MG63 (cell line): ENCODE measurements around the gene EEFSEC. TPM values are rescaled to one million over a fixed set of nuclear protein-coding genes. Genes with fewer than 3 reads are reported as not detected.

Source experiments
- DNase-seq: peaks from one replicate; pipeline ENCODE4 v3.0.0-alpha.2; 2020
- H3K27me3 ChIP-seq: fragments of 250-450 bp; sonication (Bioruptor Pico); 2 replicates; pipeline ENCODE4 v1.5.1; 2020; ENCODE audit warnings: mild to moderate bottlenecking, moderate library complexity
- H3K36me3 ChIP-seq: fragments of 250-450 bp; sonication (Bioruptor Pico); 2 replicates; pipeline ENCODE4 v1.5.1; 2020; ENCODE audit warnings: mild to moderate bottlenecking, moderate library complexity
- H3K4me3 ChIP-seq: fragments of 250-450 bp; sonication (Bioruptor Pico); 2 replicates; pipeline ENCODE4 v1.5.1; 2020; ENCODE audit warnings: mild to moderate bottlenecking, moderate library complexity
- H3K9me3 ChIP-seq: fragments of 250-450 bp; sonication (Bioruptor Pico); 2 replicates; pipeline ENCODE4 v1.5.1; 2020; ENCODE audit warnings: mild to moderate bottlenecking, moderate library complexity
- total RNA-seq: library from RNA; depleted of rRNA; stranded (reverse); fragments of >200 nt; shearing (Covaris generic); gene quantifications from 2 replicates; pipeline ENCODE4 v1.2.3, GENCODE V29; 2014; ENCODE audit warnings: low replicate concordance

The EEFSEC gene
- total RNA-seq, 1 experiment from 2014 or later: 6.8 TPM

DNA sequence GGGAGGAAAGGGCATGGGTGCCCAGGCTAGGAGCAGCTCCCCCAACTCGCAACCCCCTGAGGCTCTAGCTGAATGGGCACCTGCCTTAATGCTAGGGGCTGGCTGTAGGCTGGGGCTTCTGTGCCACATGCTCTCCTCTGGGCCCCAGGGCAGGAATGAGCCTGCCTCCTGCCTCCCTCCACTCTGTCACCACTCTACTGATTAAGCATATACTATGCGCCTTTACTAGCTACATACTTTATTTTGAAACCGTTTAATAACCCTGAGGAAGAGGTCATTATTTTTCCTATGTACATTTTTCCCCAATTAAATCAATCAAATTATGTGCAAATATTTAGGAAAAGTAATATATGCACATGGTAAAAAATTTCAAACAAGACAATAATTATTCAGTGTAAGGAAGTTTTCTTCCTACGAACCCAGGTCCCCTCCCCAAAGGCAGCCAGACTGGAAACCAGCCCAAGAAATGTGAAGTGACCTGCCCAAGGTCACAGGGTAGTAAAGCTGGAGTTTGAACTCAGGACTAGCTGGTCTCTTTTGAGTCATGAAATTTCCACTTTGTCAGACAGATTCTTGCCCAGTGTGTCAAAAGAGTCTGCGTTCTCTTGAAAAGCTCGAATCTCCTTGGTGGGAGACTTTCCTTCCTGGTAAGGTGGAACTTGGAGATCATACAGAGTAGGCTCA is 190.9 kb downstream of the EEFSEC start:
- Histone ChIP-seq H3K4me3 (no peak overlapping the region), H3K27me3 (no peaks in the 10 kb centered on the region), H3K36me3 (no peaks in the 10 kb centered on the region), H3K9me3 (no peaks in the 10 kb centered on the region)
- no peak for DNase-seq

DNA sequence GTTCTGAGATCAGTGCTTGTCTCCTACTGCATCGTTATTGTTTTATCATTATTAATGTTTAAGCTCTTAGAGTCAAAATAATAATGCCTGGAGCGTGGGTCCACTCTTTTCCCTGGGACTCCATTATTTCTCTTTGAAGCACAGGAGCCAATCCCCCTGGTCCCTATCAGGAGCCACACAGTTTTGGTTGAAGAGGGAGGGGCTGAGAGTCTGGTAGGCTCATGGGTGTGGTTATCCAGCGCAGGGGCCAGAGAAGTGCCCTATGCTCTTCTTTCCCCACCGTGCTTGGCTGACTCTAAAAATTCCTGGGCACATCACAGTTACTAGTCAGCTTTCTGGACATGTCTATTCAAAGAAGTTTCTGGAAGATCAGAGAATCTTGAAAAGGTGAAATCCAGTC is 191.9 kb downstream of the EEFSEC start:
- Histone ChIP-seq H3K9me3 (no peaks in the 10 kb centered on the region), H3K4me3 (no peak overlapping the region), H3K36me3 (no peaks in the 10 kb centered on the region), H3K27me3 (no peaks in the 10 kb centered on the region)
- DNase-seq: no peak

DNA sequence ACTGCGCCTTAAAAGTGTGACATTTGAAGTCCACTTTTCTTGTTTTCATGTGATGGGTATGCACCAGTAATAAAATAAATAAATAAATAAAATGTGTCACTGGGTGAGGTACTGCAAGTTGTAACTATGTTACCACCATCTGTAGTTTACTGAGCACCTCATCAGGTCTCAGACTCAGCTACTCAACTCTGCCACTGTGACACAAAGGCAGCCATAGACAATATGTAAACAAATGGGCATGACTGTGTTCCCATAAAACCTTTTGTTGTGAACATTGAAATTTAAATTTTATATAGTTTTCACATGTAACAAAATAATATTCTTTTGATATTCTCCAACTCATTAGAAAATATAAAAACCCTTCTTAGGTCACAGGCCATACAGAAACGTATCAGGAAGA is 193.3 kb downstream of the EEFSEC start:
- DNase-seq: no peak

DNA sequence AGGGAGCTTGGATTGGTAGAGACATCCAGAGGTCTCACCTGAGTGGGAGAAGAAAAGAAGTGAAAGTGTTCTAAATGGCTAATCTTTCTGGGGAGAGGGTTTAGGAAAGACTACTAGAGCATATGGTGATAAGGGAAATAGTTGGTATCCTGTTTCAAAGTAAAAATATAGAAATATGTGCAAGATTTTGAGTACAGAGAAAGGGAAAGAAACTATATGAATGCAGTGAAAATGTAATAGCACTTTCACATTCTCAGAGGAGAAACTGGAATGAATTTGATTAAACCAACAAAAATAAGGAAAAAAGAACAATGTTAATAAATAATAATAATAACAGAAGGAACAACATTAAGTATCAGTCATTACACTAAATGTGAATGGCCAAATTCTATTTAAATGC is 194.0 kb downstream of the EEFSEC start:
- no peaks in the 10 kb centered on the region for H3K9me3 ChIP-seq
- H3K4me3 ChIP-seq: no peak overlapping the region
- H3K36me3 ChIP-seq: no peaks in the 10 kb centered on the region
- H3K27me3 ChIP-seq: no peaks in the 10 kb centered on the region
- no peak for DNase-seq

More for the DNA sequence above, 193.3 kb downstream of the EEFSEC start:
- Histone ChIP-seq H3K36me3 (no peaks in the 10 kb centered on the region), H3K27me3 (no peaks in the 10 kb centered on the region), H3K9me3 (no peaks in the 10 kb centered on the region), H3K4me3 (no peak overlapping the region)

DNA sequence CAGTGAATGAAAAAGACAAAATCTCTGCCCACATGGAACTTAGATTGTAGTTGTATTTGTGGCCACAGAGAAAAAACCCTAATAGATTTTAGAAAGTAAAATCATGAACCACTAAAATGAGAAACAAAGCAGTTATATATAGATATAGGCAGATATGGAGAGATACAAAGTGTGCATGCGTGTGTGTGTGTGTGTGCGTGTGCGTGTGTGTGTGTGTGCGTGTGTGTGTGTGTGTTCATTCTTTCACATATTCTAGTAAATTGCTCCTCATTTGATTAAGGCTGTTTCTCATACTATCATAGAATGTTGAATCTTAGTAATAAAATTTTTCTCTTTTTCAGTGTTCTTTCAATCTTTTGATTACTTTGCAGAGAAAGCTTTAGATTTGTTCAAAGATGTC is 194.8 kb downstream of the EEFSEC start:
- no peaks in the 10 kb centered on the region for H3K36me3 ChIP-seq
- H3K4me3 ChIP-seq: no peak overlapping the region
- H3K27me3 ChIP-seq: no peaks in the 10 kb centered on the region
- no peak for DNase-seq
- no peaks in the 10 kb centered on the region for H3K9me3 ChIP-seq

DNA sequence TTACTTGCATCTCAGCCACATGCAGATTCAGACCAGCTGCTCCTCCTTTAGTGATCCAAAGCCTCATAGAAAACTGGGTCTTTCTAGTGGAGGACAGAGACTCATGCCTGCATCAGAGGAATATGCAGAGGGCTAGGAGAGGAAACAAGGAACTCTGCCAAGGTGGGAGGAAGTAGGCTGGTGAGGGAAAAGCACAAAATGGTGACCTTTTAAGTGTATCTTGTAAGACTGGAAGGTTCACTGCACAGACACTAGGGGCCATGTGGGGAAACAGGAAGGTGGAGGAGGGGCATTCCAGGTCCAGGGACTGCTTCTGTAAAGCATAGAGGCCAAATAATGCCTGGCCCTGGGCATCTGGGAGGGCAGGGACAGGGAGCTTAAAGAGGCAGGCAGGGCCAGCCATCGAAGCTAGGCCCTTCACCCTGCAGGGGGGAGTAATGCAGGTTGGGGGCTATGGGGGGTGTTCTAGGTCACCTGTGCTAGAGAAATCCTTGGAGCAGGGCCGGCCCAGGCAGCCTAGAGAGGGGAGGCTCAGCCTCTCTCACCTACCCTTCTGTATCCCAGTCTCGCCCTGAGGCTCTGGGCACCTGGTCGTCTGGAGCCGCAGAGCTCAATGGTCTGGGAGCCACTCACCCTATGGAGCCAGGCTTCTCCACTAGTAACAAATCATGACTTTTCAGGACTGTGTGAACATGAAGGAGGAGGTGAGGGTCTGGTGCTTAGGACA is 195.7 kb downstream of the EEFSEC start:
- no peak for DNase-seq
- no peaks in the 10 kb centered on the region for H3K9me3 ChIP-seq
- no peaks in the 10 kb centered on the region for H3K36me3 ChIP-seq
- H3K4me3 ChIP-seq: no peak overlapping the region
- no peaks in the 10 kb centered on the region for H3K27me3 ChIP-seq

DNA sequence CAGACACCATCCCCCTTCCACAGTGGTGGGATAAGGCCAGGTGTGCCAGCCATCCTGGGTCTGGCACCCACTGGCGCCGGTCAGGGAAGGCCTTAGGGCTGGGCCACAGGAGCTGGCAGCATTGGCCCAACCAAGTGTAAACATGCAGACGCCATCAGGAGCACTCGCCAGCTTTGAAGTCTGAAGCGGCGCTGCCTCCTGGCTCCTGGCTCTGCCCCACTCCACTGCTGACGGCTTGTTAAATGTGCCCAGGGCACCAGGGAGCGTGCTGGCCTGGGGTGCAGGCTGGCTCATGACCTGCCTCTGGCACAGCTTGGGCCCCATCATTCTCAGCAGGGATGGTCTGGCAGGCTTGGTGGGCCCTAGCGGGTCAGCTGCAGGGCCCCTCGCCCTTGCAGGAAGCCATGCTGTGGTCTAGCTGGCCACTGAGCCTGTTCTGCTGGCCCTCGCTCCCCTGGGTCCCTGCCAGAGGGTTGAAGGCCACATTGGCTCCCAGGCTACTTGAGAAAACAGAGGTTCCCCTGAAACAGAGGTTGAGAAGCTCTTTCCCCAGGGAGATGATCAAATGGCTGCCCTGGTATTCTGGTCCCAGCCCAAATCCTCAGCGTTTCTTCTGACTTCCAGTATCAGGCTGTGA is 196.8 kb downstream of the EEFSEC start:
- Histone ChIP-seq H3K4me3 (no peak overlapping the region), H3K27me3 (no peaks in the 10 kb centered on the region), H3K36me3 (no peaks in the 10 kb centered on the region), H3K9me3 (no peaks in the 10 kb centered on the region)
- DNase-seq: no peak

DNA sequence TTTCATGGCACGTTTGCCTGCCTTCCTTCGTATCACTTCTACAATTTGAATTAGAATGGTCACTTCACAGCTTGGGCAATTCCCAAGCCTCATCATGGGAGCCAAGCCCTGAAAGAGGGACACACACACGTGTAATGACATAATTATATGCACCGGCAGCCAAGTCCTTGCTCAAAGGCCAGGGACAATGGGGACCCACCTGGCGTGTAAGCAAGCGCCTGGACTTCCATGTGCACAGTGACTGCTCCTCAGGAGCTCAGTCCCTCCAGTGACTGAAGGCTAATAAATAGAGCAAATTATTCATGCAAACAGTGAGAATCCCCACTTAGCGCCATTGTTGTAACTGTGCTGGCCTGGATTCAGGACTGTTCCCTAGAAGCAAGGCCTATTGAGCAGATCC is 198.3 kb downstream of the EEFSEC start:
- DNase-seq: no peak
- Histone ChIP-seq H3K27me3 (no peaks in the 10 kb centered on the region), H3K4me3 (no peak overlapping the region), H3K9me3 (no peaks in the 10 kb centered on the region), H3K36me3 (no peaks in the 10 kb centered on the region)

DNA sequence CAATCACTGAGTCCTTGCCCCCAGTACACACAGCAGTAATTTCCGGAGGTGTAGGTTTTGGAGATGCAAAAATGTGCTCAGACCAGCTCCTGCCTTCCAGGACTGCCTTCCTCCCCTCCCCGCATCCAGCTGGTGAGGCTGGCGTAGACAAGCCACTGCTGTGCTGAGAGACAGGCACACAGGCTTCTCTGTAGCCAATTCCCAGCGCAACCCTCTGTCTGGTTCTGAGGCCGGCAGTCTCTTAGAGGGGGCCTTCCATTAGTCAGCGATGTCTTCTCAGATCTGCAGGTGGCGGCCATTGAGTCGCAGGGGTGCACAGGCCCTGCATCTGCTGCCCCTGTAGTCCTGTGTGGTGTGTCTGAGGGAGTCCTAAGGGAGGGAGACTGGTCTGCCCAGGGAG is 199.0 kb downstream of the EEFSEC start:
- H3K4me3 ChIP-seq: no peak overlapping the region
- DNase-seq: no peak
- no peaks in the 10 kb centered on the region for H3K36me3 ChIP-seq
- no peaks in the 10 kb centered on the region for H3K9me3 ChIP-seq
- no peaks in the 10 kb centered on the region for H3K27me3 ChIP-seq

DNA sequence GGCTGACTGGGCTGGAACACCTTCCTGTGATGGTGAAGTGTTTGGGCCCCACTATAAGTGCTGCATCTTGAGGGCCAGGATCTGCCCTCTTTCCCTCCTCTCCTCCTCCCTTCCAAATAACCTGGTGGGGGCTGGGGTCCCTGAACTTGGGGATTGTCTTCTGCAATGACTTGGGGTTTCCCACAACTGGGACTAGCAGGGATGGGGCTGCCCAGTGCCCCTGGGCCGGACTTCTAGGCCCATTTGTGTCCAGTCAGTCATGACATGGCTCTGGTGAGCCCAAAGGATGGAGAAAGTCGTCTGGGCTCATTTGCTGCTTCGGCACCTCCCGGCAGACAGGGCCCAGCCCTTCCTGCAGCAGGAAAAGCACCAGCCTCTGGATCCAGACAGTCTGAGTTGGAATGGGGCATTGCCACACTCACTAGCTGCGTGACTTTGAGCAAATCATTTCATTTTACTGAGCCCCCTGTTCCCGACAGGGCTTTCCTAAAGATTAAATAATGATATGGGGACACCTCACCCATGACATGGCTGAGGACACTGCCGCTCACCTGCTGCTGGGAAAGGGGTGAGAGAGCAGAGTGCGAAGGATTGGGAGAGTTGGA is 200.2 kb downstream of the EEFSEC start:
- Histone ChIP-seq H3K9me3 (no peaks in the 10 kb centered on the region), H3K36me3 (no peaks in the 10 kb centered on the region), H3K27me3 (no peaks in the 10 kb centered on the region), H3K4me3 (no peak overlapping the region)
- DNase-seq: no peak

DNA sequence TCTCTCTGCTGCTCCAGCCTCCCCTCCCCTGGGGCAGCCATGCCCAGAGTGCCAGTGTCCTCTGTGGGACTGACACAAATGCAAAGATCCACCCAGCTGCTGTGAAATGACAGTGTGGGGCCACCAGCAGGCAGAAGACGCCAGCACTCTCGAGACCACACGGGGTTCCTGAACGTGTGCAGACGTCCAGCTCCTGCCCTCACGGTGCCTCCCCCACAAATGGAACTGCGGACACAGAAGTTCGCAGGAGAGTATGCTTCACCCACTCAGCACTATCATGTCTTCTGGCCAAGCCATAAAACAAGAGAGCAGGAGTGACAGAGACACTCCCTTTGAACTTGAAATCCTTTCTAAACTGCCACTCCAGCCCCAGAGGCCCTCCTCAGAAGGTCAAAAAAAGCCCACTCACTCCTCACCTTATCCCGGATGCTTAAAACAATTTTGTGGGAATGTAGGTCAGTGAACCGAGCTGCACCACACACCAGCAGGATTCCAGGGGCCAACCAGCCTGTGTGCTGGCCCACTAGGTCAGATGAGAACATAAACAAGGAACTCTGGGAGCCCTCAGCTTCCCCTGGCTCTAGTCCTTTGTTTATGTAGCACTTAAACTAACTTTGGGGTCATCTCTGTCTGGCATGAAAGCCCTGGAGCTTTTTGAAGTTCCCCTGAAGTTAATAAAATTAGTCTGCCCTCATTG is 200.9 kb downstream of the EEFSEC start:
- DNase-seq: no peak
- Histone ChIP-seq H3K36me3 (no peaks in the 10 kb centered on the region), H3K27me3 (no peaks in the 10 kb centered on the region), H3K9me3 (no peaks in the 10 kb centered on the region), H3K4me3 (no peak overlapping the region)

DNA sequence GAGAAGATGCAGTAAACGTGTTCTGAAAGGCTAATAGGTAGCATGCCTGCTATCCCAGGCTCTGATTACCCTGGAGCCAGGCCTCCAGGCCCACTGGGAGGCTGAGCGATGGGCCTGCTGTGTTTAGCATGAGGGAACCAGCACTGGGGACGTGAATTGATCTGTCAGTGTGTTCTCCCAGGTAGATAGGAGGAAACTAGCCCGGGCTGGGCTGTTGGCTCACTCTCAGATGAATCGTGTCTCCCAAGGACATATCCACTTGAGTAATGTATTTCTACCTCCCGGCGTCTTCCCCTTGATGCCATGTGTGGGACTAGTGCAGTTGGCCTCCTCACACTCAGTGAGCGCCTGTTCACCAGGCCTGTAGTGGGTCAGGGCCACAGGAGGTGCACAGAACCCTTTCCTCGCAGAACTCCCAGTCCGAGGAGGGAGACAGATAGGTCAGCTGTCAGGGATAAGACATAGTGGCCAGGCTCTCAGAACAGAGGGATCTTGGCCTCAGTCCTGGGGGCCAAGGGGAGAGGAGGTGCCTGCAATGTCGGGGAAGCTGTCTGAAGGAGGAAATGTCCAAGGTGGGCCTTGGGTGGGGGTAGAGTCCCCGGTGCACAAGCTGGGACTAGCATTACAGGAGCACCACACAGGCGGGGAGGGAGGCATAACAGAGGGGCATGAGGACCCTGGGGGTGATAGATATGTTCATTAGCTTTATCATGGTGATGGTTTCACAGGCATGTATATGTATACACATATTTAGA is 201.7 kb downstream of the EEFSEC start:
- no peaks in the 10 kb centered on the region for H3K27me3 ChIP-seq
- H3K36me3 ChIP-seq: no peaks in the 10 kb centered on the region
- H3K4me3 ChIP-seq: no peak overlapping the region
- no peak for DNase-seq
- H3K9me3 ChIP-seq: no peaks in the 10 kb centered on the region

DNA sequence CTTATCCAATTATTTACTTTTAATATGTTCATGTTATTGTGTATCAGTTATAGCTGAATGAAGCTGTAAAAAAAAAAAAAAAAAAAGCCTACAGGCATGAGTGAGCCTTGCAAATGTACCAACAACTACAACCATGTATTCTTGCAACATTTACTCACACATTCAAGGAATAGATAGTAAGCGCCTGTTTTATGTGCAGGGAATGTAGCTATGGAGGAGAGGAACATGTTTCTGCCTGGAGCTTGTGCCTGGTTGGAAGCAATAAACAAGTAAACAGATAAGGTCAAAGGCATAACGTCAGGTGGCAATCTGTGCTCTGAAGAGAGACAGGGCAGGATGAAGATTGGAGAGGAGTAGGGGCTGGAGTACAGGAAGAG is 202.2 kb downstream of the EEFSEC start:
- Histone ChIP-seq H3K36me3 (no peaks in the 10 kb centered on the region), H3K4me3 (no peak overlapping the region), H3K27me3 (no peaks in the 10 kb centered on the region), H3K9me3 (no peaks in the 10 kb centered on the region)
- DNase-seq: no peak

DNA sequence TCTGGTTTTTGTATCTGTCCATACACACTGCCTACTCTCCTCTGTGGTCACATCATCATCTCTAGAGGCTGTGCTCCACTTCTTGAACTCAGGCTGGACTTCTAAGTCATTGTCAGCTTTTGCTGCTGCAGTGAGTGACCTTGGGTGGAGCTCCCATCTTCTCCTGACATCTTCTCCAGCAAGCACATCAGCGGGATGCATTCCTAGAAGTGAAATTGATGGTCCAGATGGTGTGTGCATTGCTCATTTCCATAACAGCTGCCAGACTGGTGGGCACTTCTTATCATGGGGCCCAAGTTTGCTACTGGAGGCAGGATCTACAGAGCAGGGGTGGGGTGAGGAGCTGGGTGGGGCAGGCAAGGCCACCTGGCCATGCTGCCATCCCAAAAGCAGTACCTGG is 203.5 kb downstream of the EEFSEC start:
- Histone ChIP-seq H3K4me3 (no peak overlapping the region), H3K27me3 (no peaks in the 10 kb centered on the region), H3K9me3 (no peaks in the 10 kb centered on the region), H3K36me3 (no peaks in the 10 kb centered on the region)
- DNase-seq: no peak

DNA sequence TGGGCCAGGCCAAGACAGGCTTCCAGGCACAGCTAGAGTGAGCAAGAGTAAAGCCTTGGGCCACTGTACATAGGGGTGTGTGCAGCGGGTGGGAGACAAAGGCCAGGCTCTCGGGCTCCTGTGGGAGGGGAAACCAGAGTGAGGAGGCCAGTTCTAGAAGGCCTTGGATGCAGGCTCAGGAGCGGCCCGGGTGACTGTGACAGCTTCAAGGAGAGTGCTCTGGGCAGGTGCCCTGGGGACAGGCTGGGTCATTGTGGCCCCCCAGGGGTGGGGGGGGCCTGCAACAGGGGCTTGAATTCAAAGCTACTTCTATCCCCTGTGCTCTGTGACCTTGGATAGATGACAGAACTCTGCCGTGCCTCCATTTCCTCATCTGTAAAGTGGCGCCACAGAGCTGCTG is 204.3 kb downstream of the EEFSEC start:
- Histone ChIP-seq H3K36me3 (no peaks in the 10 kb centered on the region), H3K27me3 (no peaks in the 10 kb centered on the region), H3K9me3 (no peaks in the 10 kb centered on the region), H3K4me3 (no peak overlapping the region)
- DNase-seq: no peak

DNA sequence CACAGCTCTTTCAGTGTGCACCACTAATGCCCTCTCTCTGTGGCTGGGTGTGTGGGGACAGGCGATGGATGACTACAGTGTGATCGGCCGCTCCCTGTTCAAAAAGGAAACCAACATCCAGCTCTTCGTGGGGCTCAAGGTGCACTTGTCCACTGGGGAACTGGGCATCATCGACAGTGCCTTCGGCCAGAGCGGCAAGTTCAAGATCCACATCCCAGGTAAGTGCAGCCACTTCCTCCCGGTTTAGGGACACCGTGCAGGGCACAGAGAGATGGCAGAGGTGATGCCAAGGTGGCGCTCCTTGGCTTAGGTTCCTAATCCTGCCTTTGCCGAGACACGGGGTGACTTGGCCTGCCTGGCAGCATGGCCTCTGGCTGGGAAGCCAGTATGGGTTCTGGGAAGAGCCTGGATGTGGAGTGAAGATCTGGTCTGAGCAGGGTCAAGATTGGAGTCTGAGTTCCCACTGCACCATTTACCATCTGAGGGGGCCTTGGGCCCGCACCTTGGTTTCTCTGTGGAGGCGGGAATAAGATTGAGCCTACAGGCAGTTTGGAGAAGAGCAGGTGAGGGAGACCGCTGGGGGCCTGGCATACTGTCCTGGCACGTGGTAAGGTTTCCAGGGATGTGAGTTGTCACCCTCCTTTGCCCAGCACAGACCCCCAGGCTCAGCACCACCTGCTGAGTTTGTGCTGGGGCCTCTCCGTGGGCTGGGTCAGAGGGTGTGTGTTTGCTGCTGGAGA is 205.0 kb downstream of the EEFSEC start:
- no peaks in the 10 kb centered on the region for H3K36me3 ChIP-seq
- DNase-seq: no peak

More for the DNA sequence above, 205.0 kb downstream of the EEFSEC start:
- no peak overlapping the region for H3K4me3 ChIP-seq
- H3K27me3 ChIP-seq: no peaks in the 10 kb centered on the region
- H3K9me3 ChIP-seq: no peaks in the 10 kb centered on the region
